H1 (cell line): ENCODE measurements around the gene BRK1. TPM values are rescaled to one million over a fixed set of nuclear protein-coding genes. Genes with fewer than 3 reads are reported as not detected.

ENCODE experiments used
- ASH2L ChIP-seq: fragments of 200-600, 300-600 bp; sonication (generic); IDR thresholded peaks from one replicate; pipeline ENCODE4 v1.7.1; 2017; ENCODE audit warnings: low read length
- SP1 ChIP-seq: IDR thresholded peaks from 2 replicates; pipeline ENCODE4 v1.6.1; 2011; ENCODE audit warnings: low read depth, low read length
- TAF7 ChIP-seq: optimal IDR thresholded peaks from 2 replicates; pipeline ENCODE3; 2011; ENCODE audit warnings: low read depth, mild to moderate bottlenecking, inconsistent platforms, low read length, moderate library complexity, borderline replicate concordance
- polyA plus RNA-seq, 7 experiments: library from polyadenylated mRNA; depleted of rRNA in 3 of 7; stranded (reverse) in 5 of 7; unstranded in 2 of 7; fragments of >200 nt in 5 of 7; fragments of 200-250 nt in 2 of 7; gene quantifications; 1 replicate in 5 of 7; 2 replicates in 1 of 7; 4 replicates in 1 of 7; pipeline versions ENCODE4 v1.2.1 to v1.2.3, GENCODE V29; 2011 to 2013; ENCODE audit warnings: missing spikeins in 2 of 7, mixed read lengths in 2 of 7
- total RNA-seq: library from RNA; stranded (reverse); fragmentation: NEBNext Ultra II Directional; extraction: Animal tissue kit (Norgen Biotek cat#: 25700); gene quantifications from 2 replicates; pipeline ENCODE4 v1.2.1, GENCODE V29; 2021
- TF ChIP-seq, protein P1 (sequence below): fragments of 300-600 bp; sonication (generic); IDR thresholded peaks from 2 replicates; pipeline ENCODE4 v1.7.1; 2012; ENCODE audit warnings: low read length, moderate library complexity, mild to moderate bottlenecking, inconsistent platforms; ENCODE audit not compliant: insufficient replicate concordance

Gene BRK1
- total and polyA plus RNA-seq, 2 of the 8 experiments (the other 6 are each of a cell fraction or from before 2014, with no cell fraction given), result 137 to 164 TPM

DNA sequence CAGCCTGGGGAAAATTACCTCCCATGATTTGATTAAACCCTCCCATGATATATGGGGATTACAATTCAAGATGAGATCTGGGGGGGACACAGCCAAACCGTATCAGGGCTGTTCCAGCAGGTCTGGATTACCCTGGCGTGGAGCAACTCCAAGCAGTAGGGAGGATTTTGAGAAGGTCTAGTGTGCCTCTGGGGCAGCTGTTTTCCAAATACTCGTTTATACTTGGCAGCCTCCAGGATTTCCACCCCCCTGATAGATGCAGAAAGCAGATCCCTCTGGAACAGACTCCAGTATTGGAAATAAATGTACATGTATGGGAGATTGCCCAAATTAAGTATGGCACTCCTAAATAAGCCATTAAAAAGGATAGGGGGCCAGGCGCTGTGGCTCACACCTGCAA is 41.6 kb downstream of the BRK1 start (continued):
- TF ChIP-seq, protein P1, sequence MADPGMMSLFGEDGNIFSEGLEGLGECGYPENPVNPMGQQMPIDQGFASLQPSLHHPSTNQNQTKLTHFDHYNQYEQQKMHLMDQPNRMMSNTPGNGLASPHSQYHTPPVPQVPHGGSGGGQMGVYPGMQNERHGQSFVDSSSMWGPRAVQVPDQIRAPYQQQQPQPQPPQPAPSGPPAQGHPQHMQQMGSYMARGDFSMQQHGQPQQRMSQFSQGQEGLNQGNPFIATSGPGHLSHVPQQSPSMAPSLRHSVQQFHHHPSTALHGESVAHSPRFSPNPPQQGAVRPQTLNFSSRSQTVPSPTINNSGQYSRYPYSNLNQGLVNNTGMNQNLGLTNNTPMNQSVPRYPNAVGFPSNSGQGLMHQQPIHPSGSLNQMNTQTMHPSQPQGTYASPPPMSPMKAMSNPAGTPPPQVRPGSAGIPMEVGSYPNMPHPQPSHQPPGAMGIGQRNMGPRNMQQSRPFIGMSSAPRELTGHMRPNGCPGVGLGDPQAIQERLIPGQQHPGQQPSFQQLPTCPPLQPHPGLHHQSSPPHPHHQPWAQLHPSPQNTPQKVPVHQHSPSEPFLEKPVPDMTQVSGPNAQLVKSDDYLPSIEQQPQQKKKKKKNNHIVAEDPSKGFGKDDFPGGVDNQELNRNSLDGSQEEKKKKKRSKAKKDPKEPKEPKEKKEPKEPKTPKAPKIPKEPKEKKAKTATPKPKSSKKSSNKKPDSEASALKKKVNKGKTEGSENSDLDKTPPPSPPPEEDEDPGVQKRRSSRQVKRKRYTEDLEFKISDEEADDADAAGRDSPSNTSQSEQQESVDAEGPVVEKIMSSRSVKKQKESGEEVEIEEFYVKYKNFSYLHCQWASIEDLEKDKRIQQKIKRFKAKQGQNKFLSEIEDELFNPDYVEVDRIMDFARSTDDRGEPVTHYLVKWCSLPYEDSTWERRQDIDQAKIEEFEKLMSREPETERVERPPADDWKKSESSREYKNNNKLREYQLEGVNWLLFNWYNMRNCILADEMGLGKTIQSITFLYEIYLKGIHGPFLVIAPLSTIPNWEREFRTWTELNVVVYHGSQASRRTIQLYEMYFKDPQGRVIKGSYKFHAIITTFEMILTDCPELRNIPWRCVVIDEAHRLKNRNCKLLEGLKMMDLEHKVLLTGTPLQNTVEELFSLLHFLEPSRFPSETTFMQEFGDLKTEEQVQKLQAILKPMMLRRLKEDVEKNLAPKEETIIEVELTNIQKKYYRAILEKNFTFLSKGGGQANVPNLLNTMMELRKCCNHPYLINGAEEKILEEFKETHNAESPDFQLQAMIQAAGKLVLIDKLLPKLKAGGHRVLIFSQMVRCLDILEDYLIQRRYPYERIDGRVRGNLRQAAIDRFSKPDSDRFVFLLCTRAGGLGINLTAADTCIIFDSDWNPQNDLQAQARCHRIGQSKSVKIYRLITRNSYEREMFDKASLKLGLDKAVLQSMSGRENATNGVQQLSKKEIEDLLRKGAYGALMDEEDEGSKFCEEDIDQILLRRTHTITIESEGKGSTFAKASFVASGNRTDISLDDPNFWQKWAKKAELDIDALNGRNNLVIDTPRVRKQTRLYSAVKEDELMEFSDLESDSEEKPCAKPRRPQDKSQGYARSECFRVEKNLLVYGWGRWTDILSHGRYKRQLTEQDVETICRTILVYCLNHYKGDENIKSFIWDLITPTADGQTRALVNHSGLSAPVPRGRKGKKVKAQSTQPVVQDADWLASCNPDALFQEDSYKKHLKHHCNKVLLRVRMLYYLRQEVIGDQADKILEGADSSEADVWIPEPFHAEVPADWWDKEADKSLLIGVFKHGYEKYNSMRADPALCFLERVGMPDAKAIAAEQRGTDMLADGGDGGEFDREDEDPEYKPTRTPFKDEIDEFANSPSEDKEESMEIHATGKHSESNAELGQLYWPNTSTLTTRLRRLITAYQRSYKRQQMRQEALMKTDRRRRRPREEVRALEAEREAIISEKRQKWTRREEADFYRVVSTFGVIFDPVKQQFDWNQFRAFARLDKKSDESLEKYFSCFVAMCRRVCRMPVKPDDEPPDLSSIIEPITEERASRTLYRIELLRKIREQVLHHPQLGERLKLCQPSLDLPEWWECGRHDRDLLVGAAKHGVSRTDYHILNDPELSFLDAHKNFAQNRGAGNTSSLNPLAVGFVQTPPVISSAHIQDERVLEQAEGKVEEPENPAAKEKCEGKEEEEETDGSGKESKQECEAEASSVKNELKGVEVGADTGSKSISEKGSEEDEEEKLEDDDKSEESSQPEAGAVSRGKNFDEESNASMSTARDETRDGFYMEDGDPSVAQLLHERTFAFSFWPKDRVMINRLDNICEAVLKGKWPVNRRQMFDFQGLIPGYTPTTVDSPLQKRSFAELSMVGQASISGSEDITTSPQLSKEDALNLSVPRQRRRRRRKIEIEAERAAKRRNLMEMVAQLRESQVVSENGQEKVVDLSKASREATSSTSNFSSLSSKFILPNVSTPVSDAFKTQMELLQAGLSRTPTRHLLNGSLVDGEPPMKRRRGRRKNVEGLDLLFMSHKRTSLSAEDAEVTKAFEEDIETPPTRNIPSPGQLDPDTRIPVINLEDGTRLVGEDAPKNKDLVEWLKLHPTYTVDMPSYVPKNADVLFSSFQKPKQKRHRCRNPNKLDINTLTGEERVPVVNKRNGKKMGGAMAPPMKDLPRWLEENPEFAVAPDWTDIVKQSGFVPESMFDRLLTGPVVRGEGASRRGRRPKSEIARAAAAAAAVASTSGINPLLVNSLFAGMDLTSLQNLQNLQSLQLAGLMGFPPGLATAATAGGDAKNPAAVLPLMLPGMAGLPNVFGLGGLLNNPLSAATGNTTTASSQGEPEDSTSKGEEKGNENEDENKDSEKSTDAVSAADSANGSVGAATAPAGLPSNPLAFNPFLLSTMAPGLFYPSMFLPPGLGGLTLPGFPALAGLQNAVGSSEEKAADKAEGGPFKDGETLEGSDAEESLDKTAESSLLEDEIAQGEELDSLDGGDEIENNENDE, result no peak
- TF ChIP-seq TAF7 (no peak), SP1 (no peak), ASH2L (no peak)
- TF ChIP-seq, all 59 proteins: peak for 0
